Measurements from ENCODE around the gene MRPL42.
"Not testable (repeated sequence)": the region's sequence is repeated elsewhere in the genome, so short reads cannot be mapped to it uniquely, and the experiment has no call there.

The MRPL42 gene

GRCh38 chr12:93427779-93428564, 39.3 kb upstream of the MRPL42 start:
- no peak for TF ChIP-seq CTCF (IDR thresholded peaks at IDR 0.05; ENCODE audit: low read depth, low read length, missing control alignments)
- no peak for DNase-seq (ENCODE audit: low read depth)
- no peak overlapping the region for H3K4me3 ChIP-seq (ENCODE audit: low read depth, low read length)

- DNase-seq (ENCODE audit: low read depth) = no peak
- H3K4me3 ChIP-seq (ENCODE audit: low read depth, low read length) = no peak overlapping the region
Measured at GRCh38 chr12:93429448-93429847, 37.9 kb upstream of the MRPL42 start.

GRCh38 chr12:93429852-93430251, 37.5 kb upstream of the MRPL42 start:
- no peak for TF ChIP-seq CTCF (IDR thresholded peaks at IDR 0.05; ENCODE audit: low read depth, low read length, missing control alignments)
- no peak overlapping the region for H3K4me3 ChIP-seq (ENCODE audit: low read depth, low read length)
- no peak for DNase-seq (ENCODE audit: low read depth)

More at GRCh38 chr12:93429448-93429847, 37.9 kb upstream of the MRPL42 start:
- no peak for TF ChIP-seq CTCF (IDR thresholded peaks at IDR 0.05; ENCODE audit: low read depth, low read length, missing control alignments)

GRCh38 chr12:93430280-93430679, 37.0 kb upstream of the MRPL42 start:
- H3K4me3 ChIP-seq (ENCODE audit: low read depth, low read length) = no peak overlapping the region
- TF ChIP-seq CTCF (IDR thresholded peaks at IDR 0.05; ENCODE audit: low read depth, low read length, missing control alignments) = no peak
- DNase-seq (ENCODE audit: low read depth) = no peak

GRCh38 chr12:93432031-93432430, 35.3 kb upstream of the MRPL42 start:
- DNase-seq (ENCODE audit: low read depth); H3K4me3 ChIP-seq (ENCODE audit: low read depth, low read length): not testable (repeated sequence)

- H3K4me3 ChIP-seq (ENCODE audit: low read depth, low read length) = no peak overlapping the region; the same call in 1 of the 2 replicates
- DNase-seq (ENCODE audit: low read depth) = no peak
- TF ChIP-seq CTCF (IDR thresholded peaks at IDR 0.05; ENCODE audit: low read depth, low read length, missing control alignments) = no peak
Measured at GRCh38 chr12:93434256-93434865, 33.0 kb upstream of the MRPL42 start.

- H3K4me3 ChIP-seq (ENCODE audit: low read depth, low read length) = peak overlapping the region; percentile 13
- no peak for TF ChIP-seq CTCF (IDR thresholded peaks at IDR 0.05; ENCODE audit: low read depth, low read length, missing control alignments)
- no peak for DNase-seq (ENCODE audit: low read depth)
Measured at GRCh38 chr12:93438266-93439050, 28.9 kb upstream of the MRPL42 start.

All from GM12864 (cell line).